Mesenchymal stem cell (in vitro differentiated cells and primary cell): Measurements from ENCODE around the gene RNLS.

ENCODE experiments used
- DNase-seq: peaks from one replicate; pipeline ENCODE4 v3.0.0-alpha.2; 2013
- H2AFZ ChIP-seq: one replicate; pipeline ENCODE4 v1.6.1; 2013; ENCODE audit warnings: low read depth, mild to moderate bottlenecking, control low read depth, inconsistent platforms, low read length, moderate library complexity
- H2AK5ac ChIP-seq: 2 replicates; pipeline ENCODE4 v1.6.1; 2013; ENCODE audit warnings: low read length, moderate library complexity, mild to moderate bottlenecking, inconsistent platforms; ENCODE audit not compliant: severe bottlenecking
- H2BK120ac ChIP-seq: one replicate; pipeline ENCODE4 v1.6.1; 2013; ENCODE audit warnings: low read depth, mild to moderate bottlenecking, inconsistent platforms, low read length, moderate library complexity
- H2BK12ac ChIP-seq, 2 experiments: one replicate each; pipeline ENCODE4 v1.6.1; 2013; ENCODE audit warnings: inconsistent platforms in 2 of 2, low read length in 2 of 2, mild to moderate bottlenecking in 2 of 2, moderate library complexity in 2 of 2, control low read depth in 1 of 2
- H2BK15ac ChIP-seq: one replicate; pipeline ENCODE4 v1.6.1; 2013; ENCODE audit warnings: mild to moderate bottlenecking, low read depth, inconsistent platforms; ENCODE audit not compliant: poor library complexity, severe bottlenecking
- H2BK5ac ChIP-seq: 2 replicates; pipeline ENCODE4 v1.6.1; 2013; ENCODE audit warnings: low read depth, mild to moderate bottlenecking, low read length, control low read depth, inconsistent platforms; ENCODE audit not compliant: poor library complexity, severe bottlenecking
- H3K14ac ChIP-seq, 2 experiments: one replicate each; pipeline ENCODE4 v1.6.1; 2013; ENCODE audit warnings: inconsistent platforms in 2 of 2, low read length in 2 of 2, control low read depth in 1 of 2, mild to moderate bottlenecking in 1 of 2, moderate library complexity in 1 of 2
- H3K18ac ChIP-seq, 2 experiments: one replicate each; pipeline ENCODE4 v1.6.1; 2013; ENCODE audit warnings: inconsistent platforms in 2 of 2, low read length in 2 of 2, control low read depth in 1 of 2, low read depth in 1 of 2, mild to moderate bottlenecking in 1 of 2
- H3K23ac ChIP-seq, 2 experiments: one replicate each; pipeline ENCODE4 v1.6.1; 2013; ENCODE audit warnings: inconsistent platforms in 2 of 2, low read length in 2 of 2, mild to moderate bottlenecking in 2 of 2, moderate library complexity in 2 of 2, control low read depth in 1 of 2
- H3K27ac ChIP-seq: 2 replicates; pipeline ENCODE4 v1.5.1; 2013; ENCODE audit warnings: mild to moderate bottlenecking, moderate library complexity, low read length, control low read depth, inconsistent platforms; ENCODE audit not compliant: poor library complexity, severe bottlenecking
- H3K27me3 ChIP-seq, 2 experiments: 2 replicates each; pipeline versions ENCODE4 v1.6.1 to v1.7.0; 2013; ENCODE audit warnings: low read length in 2 of 2, mild to moderate bottlenecking in 2 of 2, moderate library complexity in 2 of 2, control low read depth in 1 of 2, inconsistent platforms in 1 of 2; ENCODE audit not compliant: control insufficient read depth in 1 of 2, insufficient read depth in 1 of 2
- H3K36me3 ChIP-seq, 2 experiments: 2 replicates each; pipeline versions ENCODE4 v1.6.1 to v1.7.0; 2013; ENCODE audit warnings: low read length in 2 of 2, control low read depth in 1 of 2, inconsistent platforms in 1 of 2, low read depth in 1 of 2, mild to moderate bottlenecking in 1 of 2; ENCODE audit not compliant: insufficient read depth in 2 of 2, control insufficient read depth in 1 of 2
- H3K4ac ChIP-seq, 2 experiments: one replicate each; pipeline ENCODE4 v1.6.1; 2013; ENCODE audit warnings: inconsistent platforms in 2 of 2, low read length in 2 of 2, mild to moderate bottlenecking in 2 of 2, moderate library complexity in 2 of 2, control low read depth in 1 of 2, low read depth in 1 of 2
- H3K4me1 ChIP-seq: 2 replicates; pipeline ENCODE4 v1.6.1; 2013; ENCODE audit warnings: low read depth, low read length, control low read depth; ENCODE audit not compliant: control insufficient read depth, insufficient read depth
- H3K4me2 ChIP-seq: 2 replicates; pipeline ENCODE4 v1.6.1; 2013; ENCODE audit warnings: low read length, mild to moderate bottlenecking, inconsistent platforms; ENCODE audit not compliant: poor library complexity, severe bottlenecking
- H3K4me3 ChIP-seq, 2 experiments: 2 replicates each; pipeline versions ENCODE4 v1.5.1 to v1.7.0; 2013; ENCODE audit warnings: low read length in 2 of 2, mild to moderate bottlenecking in 2 of 2, control low read depth in 1 of 2, low read depth in 1 of 2; ENCODE audit not compliant: insufficient read depth in 1 of 2
- H3K79me1 ChIP-seq: replicated peaks from 2 replicates; pipeline ENCODE4 v1.6.1; 2013; ENCODE audit warnings: mild to moderate bottlenecking, control low read depth, low read length, inconsistent platforms; ENCODE audit not compliant: poor library complexity, severe bottlenecking
- H3K9ac ChIP-seq: 2 replicates; pipeline ENCODE4 v1.7.0; 2013; ENCODE audit warnings: mild to moderate bottlenecking, low read length, moderate library complexity
- H3K9me3 ChIP-seq: 2 replicates; pipeline ENCODE4 v1.7.0; 2013; ENCODE audit warnings: mild to moderate bottlenecking, low read length; ENCODE audit not compliant: control insufficient read depth
- H4K8ac ChIP-seq: one replicate; pipeline ENCODE4 v1.6.1; 2013; ENCODE audit warnings: inconsistent platforms, mild to moderate bottlenecking, low read length, moderate library complexity
- H4K91ac ChIP-seq: one replicate; pipeline ENCODE4 v1.6.1; 2013; ENCODE audit warnings: mild to moderate bottlenecking, low read length, inconsistent platforms
- WGBS: methylation state at CpG from one replicate; pipeline ENCODE4 v1.1.7; 2013; ENCODE audit warnings: mixed read lengths; 5-methylcytosine and 5-hydroxymethylcytosine counted together

The RNLS gene

DNA sequence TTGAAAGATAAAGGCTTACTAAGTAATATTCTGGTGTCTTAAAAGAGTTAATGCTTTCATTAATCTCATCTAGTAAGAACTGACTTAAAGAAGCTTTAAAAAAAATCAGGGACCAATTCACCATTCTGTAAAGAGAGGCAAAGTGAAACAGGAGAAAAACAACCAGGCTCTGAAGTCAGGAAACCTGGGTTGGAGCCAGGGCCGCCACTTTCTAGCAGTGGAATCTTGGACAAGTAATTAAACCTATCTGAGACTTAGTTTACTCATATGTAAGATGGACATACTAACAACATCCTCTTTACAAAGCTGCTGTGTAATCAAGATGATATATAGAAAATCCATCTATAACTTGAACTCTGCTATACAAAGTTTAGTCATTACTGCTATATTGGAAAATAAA lies 154.1 kb downstream of the RNLS start:
- no peak overlapping the region for H2BK15ac ChIP-seq
- no peak overlapping the region for H2BK120ac ChIP-seq
- H3K36me3 ChIP-seq: no peaks in the 10 kb centered on the region
- no peak overlapping the region for H2BK12ac ChIP-seq
- no peak overlapping the region for H3K23ac ChIP-seq
- WGBS: no CpG with 5 or more reads among the region's 1 CpG
- no peak overlapping the region for H3K4me3 ChIP-seq
- no peak overlapping the region for H3K4me2 ChIP-seq
- no peak overlapping the region for H2BK5ac ChIP-seq
- no peak overlapping the region for H3K14ac ChIP-seq
- H3K79me1 ChIP-seq: no peaks in the 10 kb centered on the region
- no peaks in the 10 kb centered on the region for H3K4me1 ChIP-seq
- no peak overlapping the region for H4K91ac ChIP-seq
- no peak overlapping the region for H3K4ac ChIP-seq
- no peak for DNase-seq
- H3K27ac ChIP-seq: no peak overlapping the region
- no peak overlapping the region for H3K9ac ChIP-seq
- no peaks in the 10 kb centered on the region for H3K9me3 ChIP-seq
- H2AK5ac ChIP-seq: no peak overlapping the region
- H3K27me3 ChIP-seq: no peaks in the 10 kb centered on the region
- H4K8ac ChIP-seq: no peak overlapping the region
- H3K18ac ChIP-seq: no peak overlapping the region
- no peak overlapping the region for H2AFZ ChIP-seq

- Histone ChIP-seq H3K23ac (no peak overlapping the region), H4K91ac (no peak overlapping the region), H2AFZ (no peak overlapping the region), H3K4me2 (no peak overlapping the region), H3K27ac (no peak overlapping the region), H3K18ac (no peak overlapping the region), H3K9ac (no peak overlapping the region), H3K4me1 (no peaks in the 10 kb centered on the region), H2AK5ac (no peak overlapping the region), H3K9me3 (no peaks in the 10 kb centered on the region), H3K27me3 (no peaks in the 10 kb centered on the region), H4K8ac (no peak overlapping the region), H3K36me3 (no peaks in the 10 kb centered on the region), H3K4me3 (no peak overlapping the region), H3K14ac (no peak overlapping the region), H3K4ac (no peak overlapping the region), H2BK5ac (no peak overlapping the region), H3K79me1 (no peaks in the 10 kb centered on the region), H2BK15ac (no peak overlapping the region), H2BK120ac (no peak overlapping the region), H2BK12ac (no peak overlapping the region)
- WGBS: 18% methylated on average over 1 of the region's 1 CpG
- DNase-seq: peak; percentile 42
Measured at GRCh38 chr10:88428442-88428841, 154.7 kb downstream of the RNLS start.

GRCh38 chr10:88427024-88427423 lies 156.1 kb downstream of the RNLS start:
- no peaks in the 10 kb centered on the region for H3K9me3 ChIP-seq
- no peak overlapping the region for H3K18ac ChIP-seq
- no peak overlapping the region for H3K4me3 ChIP-seq
- no peaks in the 10 kb centered on the region for H3K27me3 ChIP-seq
- H3K4me1 ChIP-seq: no peaks in the 10 kb centered on the region
- H3K79me1 ChIP-seq: no peaks in the 10 kb centered on the region
- no peak overlapping the region for H2BK15ac ChIP-seq
- no peak overlapping the region for H3K4me2 ChIP-seq
- no peaks in the 10 kb centered on the region for H3K36me3 ChIP-seq
- no peak overlapping the region for H4K8ac ChIP-seq
- H2BK5ac ChIP-seq: no peak overlapping the region
- H3K23ac ChIP-seq: no peak overlapping the region
- no peak overlapping the region for H3K14ac ChIP-seq
- no peak overlapping the region for H3K4ac ChIP-seq
- 100% methylated on average over 1 of the region's 2 CpGs for WGBS
- H2BK120ac ChIP-seq: no peak overlapping the region
- no peak overlapping the region for H3K9ac ChIP-seq
- no peak overlapping the region for H4K91ac ChIP-seq
- no peak overlapping the region for H3K27ac ChIP-seq
- no peak overlapping the region for H2AK5ac ChIP-seq
- no peak overlapping the region for H2AFZ ChIP-seq
- no peak overlapping the region for H2BK12ac ChIP-seq
- DNase-seq: no peak

- H2BK120ac ChIP-seq: no peak overlapping the region
- no peak overlapping the region for H2AK5ac ChIP-seq
- H3K27me3 ChIP-seq: no peaks in the 10 kb centered on the region
- no peaks in the 10 kb centered on the region for H3K79me1 ChIP-seq
- no peak overlapping the region for H3K23ac ChIP-seq
- no peaks in the 10 kb centered on the region for H3K9me3 ChIP-seq
- no peak overlapping the region for H4K91ac ChIP-seq
- no peak overlapping the region for H2BK15ac ChIP-seq
- H3K36me3 ChIP-seq: no peaks in the 10 kb centered on the region
- no peaks in the 10 kb centered on the region for H3K4me1 ChIP-seq
- no peak overlapping the region for H3K4ac ChIP-seq
- H3K9ac ChIP-seq: no peak overlapping the region
- H2BK12ac ChIP-seq: no peak overlapping the region
- H3K4me2 ChIP-seq: no peak overlapping the region
- H4K8ac ChIP-seq: no peak overlapping the region
- no peak overlapping the region for H2AFZ ChIP-seq
- H3K18ac ChIP-seq: no peak overlapping the region
- no peak overlapping the region for H3K4me3 ChIP-seq
- H3K27ac ChIP-seq: no peak overlapping the region
- no peak for DNase-seq
- 79% methylated on average over 2 of the region's 5 CpGs for WGBS
- no peak overlapping the region for H3K14ac ChIP-seq
- H2BK5ac ChIP-seq: no peak overlapping the region
Measured at GRCh38 chr10:88424881-88425280, 158.2 kb downstream of the RNLS start.
